CD14-positive monocyte (primary cell): ENCODE results near the gene UBE2I. TPM values are rescaled to one million over a fixed set of nuclear protein-coding genes. Genes with fewer than 3 reads are reported as not detected.
"Not testable (repeated sequence)": the region's sequence is repeated elsewhere in the genome, so short reads cannot be mapped to it uniquely, and the experiment has no call there.

Experiments used
- DNase-seq, 3 donors: peaks; one replicate each; pipeline ENCODE4 v3.0.0-alpha.2; 2011 to 2022
- H2AFZ ChIP-seq: 2 replicates; pipeline ENCODE4 v1.6.0; 2012; ENCODE audit warnings: mild to moderate bottlenecking, low read depth, low read length, inconsistent platforms; ENCODE audit not compliant: insufficient read depth, poor library complexity, severe bottlenecking
- H3K27ac ChIP-seq, 2 donors: 1 replicate in 1 of 2; 2 replicates in 1 of 2; pipeline ENCODE4 v1.5.1; 2012 to 2013; ENCODE audit warnings: low read length in 2 of 2, control low read depth in 1 of 2, inconsistent platforms in 1 of 2, low read depth in 1 of 2, mild to moderate bottlenecking in 1 of 2
- H3K27me3 ChIP-seq, 2 donors: one replicate each; pipeline versions ENCODE4 v1.6.0 to v1.6.1; 2011 to 2013; ENCODE audit warnings: low read length in 2 of 2; ENCODE audit not compliant: control insufficient read depth in 2 of 2, insufficient read depth in 2 of 2
- H3K36me3 ChIP-seq, 2 donors: replicated peaks in 1 of 2; 1 replicate in 1 of 2; 2 replicates in 1 of 2; pipeline versions ENCODE4 v1.5.1 to v1.6.1; 2012 to 2013; ENCODE audit warnings: low read length in 2 of 2, control low read depth in 1 of 2, inconsistent platforms in 1 of 2, mild to moderate bottlenecking in 1 of 2; ENCODE audit not compliant: insufficient read depth in 2 of 2, control insufficient read depth in 1 of 2
- H3K4me1 ChIP-seq, 2 donors: 1 replicate in 1 of 2; 2 replicates in 1 of 2; pipeline versions ENCODE4 v1.5.1 to v1.6.1; 2012 to 2013; ENCODE audit warnings: low read length in 2 of 2, control low read depth in 1 of 2, inconsistent platforms in 1 of 2, mild to moderate bottlenecking in 1 of 2, moderate library complexity in 1 of 2; ENCODE audit not compliant: insufficient read depth in 2 of 2, control insufficient read depth in 1 of 2
- H3K4me2 ChIP-seq: replicated peaks from 2 replicates; pipeline ENCODE3; 2012; ENCODE audit warnings: low read length, moderate library complexity, mild to moderate bottlenecking; ENCODE audit not compliant: poor library complexity, severe bottlenecking; ENCODE audit errors: extremely low read depth
- H3K4me3 ChIP-seq, 3 experiments: fragments of 200-600 bp in 1 of 3; sonication (generic) in 1 of 3; replicated peaks in 1 of 3; 1 replicate in 2 of 3; 2 replicates in 1 of 3; pipeline ENCODE4 v1.5.1; 2011 to 2013; ENCODE audit warnings: low read length in 3 of 3, mild to moderate bottlenecking in 3 of 3, control low read depth in 2 of 3, low read depth in 2 of 3, inconsistent platforms in 1 of 3, moderate library complexity in 1 of 3
- H3K79me2 ChIP-seq: 2 replicates; pipeline ENCODE4 v1.6.0; 2012; ENCODE audit warnings: mild to moderate bottlenecking, control low read depth, inconsistent platforms, low read length, moderate library complexity; ENCODE audit not compliant: insufficient read depth
- H3K9ac ChIP-seq: 2 replicates; pipeline ENCODE4 v1.6.0; 2017; ENCODE audit warnings: low read length, mild to moderate bottlenecking; ENCODE audit not compliant: insufficient read depth, poor library complexity, severe bottlenecking
- H3K9me3 ChIP-seq, 2 donors: replicated peaks in 1 of 2; 1 replicate in 1 of 2; 2 replicates in 1 of 2; pipeline versions ENCODE4 v1.5.1 to v1.6.1; 2012 to 2013; ENCODE audit warnings: low read length in 2 of 2, control low read depth in 1 of 2; ENCODE audit not compliant: control insufficient read depth in 1 of 2, insufficient read depth in 1 of 2
- H4K20me1 ChIP-seq: 2 replicates; pipeline ENCODE4 v1.6.0; 2012; ENCODE audit warnings: mild to moderate bottlenecking, low read length, control low read depth, moderate library complexity; ENCODE audit not compliant: insufficient read depth
- H3K27ac Mint-ChIP-seq, 7 donors: one replicate each; pipeline ENCODE4 v1.8.0; 2020; ENCODE audit warnings: mild to moderate bottlenecking in 7 of 7, mixed read lengths in 7 of 7, moderate library complexity in 6 of 7, inconsistent platforms in 2 of 7
- H3K27me3 Mint-ChIP-seq, 3 donors: one replicate each; pipeline ENCODE4 v1.8.0; 2021 to 2022; ENCODE audit warnings: low read depth in 3 of 3, mild to moderate bottlenecking in 3 of 3, mixed read lengths in 3 of 3, moderate library complexity in 3 of 3, inconsistent platforms in 1 of 3
- H3K36me3 Mint-ChIP-seq, 2 donors: one replicate each; pipeline ENCODE4 v1.8.0; 2020; ENCODE audit warnings: mixed read lengths in 2 of 2, inconsistent platforms in 1 of 2, mild to moderate bottlenecking in 1 of 2
- H3K4me1 Mint-ChIP-seq: one replicate; pipeline ENCODE4 v1.8.0; 2020; ENCODE audit warnings: mild to moderate bottlenecking, mixed read lengths
- H3K4me3 Mint-ChIP-seq, 2 donors: one replicate each; pipeline ENCODE4 v1.8.0; 2020; ENCODE audit warnings: mild to moderate bottlenecking in 2 of 2, mixed read lengths in 2 of 2, moderate library complexity in 1 of 2
- H3K9me3 Mint-ChIP-seq, 7 donors: one replicate each; pipeline ENCODE4 v1.8.0; 2020 to 2022; ENCODE audit warnings: mixed read lengths in 7 of 7, mild to moderate bottlenecking in 6 of 7, moderate library complexity in 6 of 7, inconsistent platforms in 2 of 7
- WGBS: methylation state at CpG from one replicate; pipeline ENCODE4 v1.1.5; 2013; ENCODE audit warnings: missing lambda C conversion rate; ENCODE audit not compliant: insufficient coverage; 5-methylcytosine and 5-hydroxymethylcytosine counted together
- intact Hi-C, 2 donors: fragments of 100-400 bp; cut with micrococcal nuclease; formaldehyde crosslinking; loops; one replicate each; pipeline versions ENCODE4 v1.15.0 to v1.15.1; 2023
- polyA plus RNA-seq, 3 donors: library from polyadenylated mRNA; depleted of rRNA in 1 of 3; unstranded in 2 of 3; stranded (reverse) in 1 of 3; fragments of 300-500 nt in 2 of 3; fragments of >200 nt in 1 of 3; fragmentation: Illumina TruSeq in 2 of 3; gene quantifications; 1 replicate in 2 of 3; 2 replicates in 1 of 3; pipeline ENCODE4 v1.2.3, GENCODE V29; 2012 to 2021
- TF ChIP-seq, protein P1 (sequence below): fragments of 200-600 bp; IDR thresholded peaks from one replicate; pipeline ENCODE4 v1.8.0; 2022; ENCODE audit warnings: antibody characterized with exemption, mild to moderate bottlenecking

UBE2I gene
- polyA plus RNA-seq, 3 donors: 76.8 to 112 (median 88.8) TPM

DNA sequence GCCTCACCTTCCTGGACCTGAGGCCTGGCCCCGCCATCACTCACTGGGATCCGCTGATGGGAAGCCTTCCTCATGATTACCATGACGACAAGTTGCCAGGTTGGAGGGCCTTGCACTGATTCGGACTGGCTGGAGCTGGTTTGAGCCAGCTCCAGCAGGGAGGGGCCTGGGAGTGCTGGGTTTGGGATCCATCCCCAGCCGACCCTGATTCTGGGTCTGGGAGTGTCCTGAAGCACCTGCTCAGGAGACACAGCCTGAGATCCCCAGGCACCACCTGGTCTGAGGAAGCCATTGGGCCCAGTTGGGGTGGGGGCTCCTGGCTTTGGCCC lies 18.1 kb downstream of the UBE2I start:
- TF ChIP-seq, protein P1, sequence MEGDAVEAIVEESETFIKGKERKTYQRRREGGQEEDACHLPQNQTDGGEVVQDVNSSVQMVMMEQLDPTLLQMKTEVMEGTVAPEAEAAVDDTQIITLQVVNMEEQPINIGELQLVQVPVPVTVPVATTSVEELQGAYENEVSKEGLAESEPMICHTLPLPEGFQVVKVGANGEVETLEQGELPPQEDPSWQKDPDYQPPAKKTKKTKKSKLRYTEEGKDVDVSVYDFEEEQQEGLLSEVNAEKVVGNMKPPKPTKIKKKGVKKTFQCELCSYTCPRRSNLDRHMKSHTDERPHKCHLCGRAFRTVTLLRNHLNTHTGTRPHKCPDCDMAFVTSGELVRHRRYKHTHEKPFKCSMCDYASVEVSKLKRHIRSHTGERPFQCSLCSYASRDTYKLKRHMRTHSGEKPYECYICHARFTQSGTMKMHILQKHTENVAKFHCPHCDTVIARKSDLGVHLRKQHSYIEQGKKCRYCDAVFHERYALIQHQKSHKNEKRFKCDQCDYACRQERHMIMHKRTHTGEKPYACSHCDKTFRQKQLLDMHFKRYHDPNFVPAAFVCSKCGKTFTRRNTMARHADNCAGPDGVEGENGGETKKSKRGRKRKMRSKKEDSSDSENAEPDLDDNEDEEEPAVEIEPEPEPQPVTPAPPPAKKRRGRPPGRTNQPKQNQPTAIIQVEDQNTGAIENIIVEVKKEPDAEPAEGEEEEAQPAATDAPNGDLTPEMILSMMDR: no peak
- Histone ChIP-seq H3K9me3 (peaks cover 0 to 5% of the 10 kb centered on the region in 2 donors), H3K27ac (no peak overlapping the region), H3K4me3 (no peak overlapping the region), H2AFZ (no peak overlapping the region), H3K36me3 (peaks cover 21 to 30% of the 10 kb centered on the region in 2 donors), H3K27me3 (peaks cover 15 to 18% of the 10 kb centered on the region in 2 donors), H4K20me1 (peaks cover 43% of the 10 kb centered on the region), H3K4me2 (no peak overlapping the region), H3K4me1 (peaks cover 9 to 13% of the 10 kb centered on the region in 2 donors), H3K9ac (no peak overlapping the region), H3K79me2 (no peaks in the 10 kb centered on the region)
- no peak overlapping the region for H3K4me3 Mint-ChIP-seq
- no peak overlapping the region for H3K27ac Mint-ChIP-seq
- WGBS: 93% methylated on average over 5 of the region's 5 CpGs
- H3K36me3 Mint-ChIP-seq: peaks cover 22 to 32% of the 10 kb centered on the region in 2 donors
- H3K27me3 Mint-ChIP-seq: peaks cover 20 to 26% (median 23%) of the 10 kb centered on the region in 3 donors
- peaks cover 13% of the 10 kb centered on the region for H3K4me1 Mint-ChIP-seq
- H3K9me3 Mint-ChIP-seq: peaks cover 0 to 25% (median 9%) of the 10 kb centered on the region in 7 donors
- intact Hi-C loops: no loop called here
- no peak for DNase-seq

DNA sequence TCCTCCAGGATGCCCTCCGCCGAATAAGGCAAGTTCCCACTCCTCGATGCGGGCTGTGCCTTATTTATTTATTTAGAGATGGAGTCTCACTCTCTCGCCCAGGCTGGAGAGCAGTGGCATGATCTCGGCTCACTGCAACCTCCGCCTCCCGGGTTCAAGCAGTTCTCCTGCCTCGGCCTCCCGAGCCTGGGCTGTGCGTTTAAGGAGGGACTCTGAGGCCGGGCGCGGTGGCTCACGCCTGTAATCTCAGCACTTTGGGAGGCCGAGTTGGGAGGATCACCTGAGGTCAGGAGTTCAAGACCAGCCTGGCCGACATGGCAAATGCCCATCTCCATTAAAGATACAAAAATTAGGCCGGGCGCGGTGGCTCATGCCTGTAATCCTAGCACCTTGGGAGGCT lies 18.7 kb downstream of the UBE2I start:
- H3K4me2 ChIP-seq, H3K9me3 ChIP-seq, H3K4me3 Mint-ChIP-seq, H3K27ac ChIP-seq, intact Hi-C loops, H3K4me3 ChIP-seq, H3K79me2 ChIP-seq, DNase-seq, H3K9ac ChIP-seq, H2AFZ ChIP-seq: not testable (repeated sequence)
- H3K4me1 ChIP-seq: peaks cover 12 to 19% of the 10 kb centered on the region in 2 donors
- peaks cover 20 to 24% of the 10 kb centered on the region in 2 donors for H3K27me3 ChIP-seq
- peaks cover 16% of the 10 kb centered on the region for H3K4me1 Mint-ChIP-seq
- H3K36me3 ChIP-seq: peaks cover 19 to 28% of the 10 kb centered on the region in 2 donors
- WGBS: 97% methylated on average over 15 of the region's 20 CpGs
- H3K27ac Mint-ChIP-seq: peak overlapping the region in 1 of 7 donors; percentile 37
- peaks cover 22 to 32% (median 27%) of the 10 kb centered on the region in 3 donors for H3K27me3 Mint-ChIP-seq
- peaks cover 0 to 28% (median 11%) of the 10 kb centered on the region in 7 donors for H3K9me3 Mint-ChIP-seq
- H4K20me1 ChIP-seq: peaks cover 39% of the 10 kb centered on the region
- peaks cover 22 to 26% of the 10 kb centered on the region in 2 donors for H3K36me3 Mint-ChIP-seq

DNA sequence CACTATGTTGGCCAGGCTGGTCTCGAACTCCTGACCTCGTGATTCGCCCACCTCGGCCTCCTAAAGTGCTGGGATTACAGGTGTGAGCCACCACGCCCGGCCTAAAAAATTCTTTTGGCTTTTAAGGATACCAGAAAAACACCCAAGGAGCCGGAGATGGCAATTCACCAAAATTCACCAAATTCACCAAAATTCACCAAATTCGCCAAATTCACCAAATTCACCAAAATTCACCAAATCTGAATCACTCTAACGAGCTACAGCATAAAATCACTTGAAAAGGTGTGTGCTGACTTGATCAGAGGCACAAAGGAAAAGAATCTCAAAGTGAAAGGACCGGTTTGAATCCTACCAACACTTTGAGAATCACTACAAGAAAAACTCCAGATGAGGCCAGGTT lies 19.5 kb downstream of the UBE2I start:
- peaks cover 13 to 27% of the 10 kb centered on the region in 2 donors for H3K4me1 ChIP-seq
- DNase-seq, intact Hi-C loops, H3K27ac Mint-ChIP-seq, H3K4me2 ChIP-seq, H3K27ac ChIP-seq, H3K4me3 ChIP-seq, H3K9ac ChIP-seq, H3K4me3 Mint-ChIP-seq, H3K79me2 ChIP-seq, H2AFZ ChIP-seq, H3K9me3 ChIP-seq: not testable (repeated sequence)
- peaks cover 31% of the 10 kb centered on the region for H4K20me1 ChIP-seq
- Mint-ChIP-seq H3K4me1 (peaks cover 16% of the 10 kb centered on the region), H3K36me3 (peaks cover 16 to 18% of the 10 kb centered on the region in 2 donors), H3K9me3 (peaks cover 0 to 28% (median 11%) of the 10 kb centered on the region in 7 donors), H3K27me3 (peaks cover 22 to 35% (median 28%) of the 10 kb centered on the region in 3 donors)
- peaks cover 10 to 20% of the 10 kb centered on the region in 2 donors for H3K36me3 ChIP-seq
- H3K27me3 ChIP-seq: peaks cover 25 to 28% of the 10 kb centered on the region in 2 donors
- WGBS: 93% methylated on average over 6 of the region's 10 CpGs
